GM23248 (cell line): ENCODE data around the gene ZNF467. TPM values are rescaled to one million over a fixed set of nuclear protein-coding genes. Genes with fewer than 3 reads are reported as not detected.

Experiments used
- DNase-seq: peaks from one replicate; pipeline ENCODE4 v3.0.0-alpha.2; 2015
- H2AFZ ChIP-seq: fragments of 200-600 bp; sonication (generic); 2 replicates; pipeline ENCODE4 v1.6.1; 2016; ENCODE audit warnings: antibody characterized with exemption
- H3F3A ChIP-seq: fragments of 200-600 bp; sonication (generic); 2 replicates; pipeline ENCODE4 v1.6.1; 2016; ENCODE audit warnings: mild to moderate bottlenecking, antibody characterized with exemption, mixed run types; ENCODE audit not compliant: insufficient read depth
- H3K27ac ChIP-seq: fragments of 200-600 bp; sonication (generic); 2 replicates; pipeline ENCODE4 v1.5.1; 2016; ENCODE audit warnings: mild to moderate bottlenecking
- H3K27me3 ChIP-seq: fragments of 200-600 bp; sonication (generic); replicated peaks from 2 replicates; pipeline ENCODE4 v1.6.1; 2016; ENCODE audit warnings: mild to moderate bottlenecking; ENCODE audit not compliant: insufficient read depth
- H3K36me3 ChIP-seq: fragments of 200-600 bp; sonication (generic); 2 replicates; pipeline ENCODE4 v1.6.1; 2016; ENCODE audit warnings: low read depth, mild to moderate bottlenecking
- H3K4me1 ChIP-seq: fragments of 200-600 bp; sonication (generic); 2 replicates; pipeline ENCODE4 v1.6.1; 2016; ENCODE audit warnings: mild to moderate bottlenecking; ENCODE audit not compliant: insufficient read depth
- H3K4me2 ChIP-seq: fragments of 200-600 bp; sonication (generic); one replicate; pipeline ENCODE4 v1.6.1; 2016; ENCODE audit warnings: mild to moderate bottlenecking; ENCODE audit not compliant: unreplicated experiment
- H3K4me3 ChIP-seq: fragments of 200-600 bp; sonication (generic); 2 replicates; pipeline ENCODE4 v1.5.1; 2016; ENCODE audit warnings: mild to moderate bottlenecking
- H3K79me2 ChIP-seq: fragments of 200-600 bp; sonication (generic); 2 replicates; pipeline ENCODE4 v1.6.1; 2016; ENCODE audit warnings: mild to moderate bottlenecking; ENCODE audit not compliant: insufficient read depth
- H3K9ac ChIP-seq: fragments of 200-600 bp; sonication (generic); 2 replicates; pipeline ENCODE4 v1.6.1; 2016; ENCODE audit warnings: mild to moderate bottlenecking
- H3K9me2 ChIP-seq: fragments of 200-600 bp; sonication (generic); 2 replicates; pipeline ENCODE4 v1.6.1; 2016; ENCODE audit warnings: mixed run types, mild to moderate bottlenecking, moderate library complexity; ENCODE audit not compliant: insufficient read depth
- H3K9me3 ChIP-seq: fragments of 200-600 bp; sonication (generic); one replicate; pipeline ENCODE4 v1.6.1; 2017; ENCODE audit warnings: low read depth
- H4K20me1 ChIP-seq: fragments of 200-600 bp; sonication (generic); 2 replicates; pipeline ENCODE4 v1.6.0; 2016; ENCODE audit not compliant: insufficient read depth
- EZH2 ChIP-seq: fragments of 200-600 bp; sonication (generic); IDR thresholded peaks from 2 replicates; pipeline ENCODE4 v1.6.1; 2018; ENCODE audit warnings: antibody characterized with exemption, mild to moderate bottlenecking; ENCODE audit not compliant: insufficient read depth, poor library complexity, severe bottlenecking
- EZH2phosphoT487 ChIP-seq: fragments of 200-600 bp; sonication (generic); IDR thresholded peaks from 2 replicates; pipeline ENCODE4 v1.6.1; 2018; ENCODE audit warnings: antibody characterized with exemption, moderate library complexity, mild to moderate bottlenecking, low read depth; ENCODE audit not compliant: insufficient read depth
- WGBS, 2 experiments: methylation state at CpG; one replicate each; pipeline ENCODE4 v1.1.6; 2015 to 2017; ENCODE audit warnings: low lambda C conversion rate in 2 of 2, low coverage in 1 of 2; ENCODE audit errors: missing lambda C conversion rate in 2 of 2; 5-methylcytosine and 5-hydroxymethylcytosine counted together
- in situ Hi-C: fragments of 300-500 bp; cut with MboI; formaldehyde crosslinking; loops from 2 replicates; pipeline ENCODE4 v1.15.0; 2020
- polyA plus RNA-seq: library from polyadenylated mRNA; unstranded; fragments of >200 nt; fragmentation: Nextera tagmentation; extraction: Ambion mirVana; gene quantifications from 2 replicates; pipeline ENCODE4 v1.2.1, GENCODE V29; 2016
- total RNA-seq: library from RNA; depleted of rRNA; stranded (reverse); fragments of >200 nt; shearing (Covaris generic); gene quantifications from 2 replicates; pipeline ENCODE4 v1.2.3, GENCODE V29; 2014

ZNF467 gene
- total and polyA plus RNA-seq, 2 experiments from 2014 or later = not detected

DNA sequence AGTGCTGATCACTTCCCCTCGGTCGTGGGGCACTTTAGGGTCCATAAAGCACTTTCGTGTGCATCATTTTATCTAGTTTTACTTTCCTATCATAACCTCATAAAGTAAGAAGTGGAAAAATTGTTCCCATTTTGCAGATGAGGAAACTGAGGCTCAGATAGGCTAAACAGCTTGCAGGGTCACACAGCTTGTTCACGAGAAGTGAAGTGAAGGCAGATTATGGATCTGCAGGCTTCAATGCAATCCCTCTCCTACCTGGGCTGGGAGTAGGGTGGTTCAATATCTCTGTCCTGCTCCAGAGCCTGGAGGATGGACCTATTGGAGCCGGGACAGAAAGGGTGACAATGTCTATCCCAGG lies 10.8 kb upstream of the ZNF467 start:
- Histone ChIP-seq H3K27ac (no peak overlapping the region), H3F3A (no peaks in the 10 kb centered on the region), H3K9me3 (no peaks in the 10 kb centered on the region), H3K4me2 (no peak overlapping the region), H3K79me2 (no peaks in the 10 kb centered on the region), H3K4me3 (no peak overlapping the region), H4K20me1 (no peaks in the 10 kb centered on the region), H3K27me3 (peaks cover 24% of the 10 kb centered on the region; the same call in 1 of the 2 replicates), H2AFZ (no peak overlapping the region), H3K9ac (no peak overlapping the region), H3K4me1 (no peaks in the 10 kb centered on the region), H3K36me3 (no peaks in the 10 kb centered on the region), H3K9me2 (no peaks in the 10 kb centered on the region)
- no peak for DNase-seq
- in situ Hi-C loops = no loop called here
- 21 to 27% methylated on average over 5 of the region's 5 CpGs for WGBS, 2 experiments
- TF ChIP-seq EZH2 (no peak), EZH2phosphoT487 (no peak)

DNA sequence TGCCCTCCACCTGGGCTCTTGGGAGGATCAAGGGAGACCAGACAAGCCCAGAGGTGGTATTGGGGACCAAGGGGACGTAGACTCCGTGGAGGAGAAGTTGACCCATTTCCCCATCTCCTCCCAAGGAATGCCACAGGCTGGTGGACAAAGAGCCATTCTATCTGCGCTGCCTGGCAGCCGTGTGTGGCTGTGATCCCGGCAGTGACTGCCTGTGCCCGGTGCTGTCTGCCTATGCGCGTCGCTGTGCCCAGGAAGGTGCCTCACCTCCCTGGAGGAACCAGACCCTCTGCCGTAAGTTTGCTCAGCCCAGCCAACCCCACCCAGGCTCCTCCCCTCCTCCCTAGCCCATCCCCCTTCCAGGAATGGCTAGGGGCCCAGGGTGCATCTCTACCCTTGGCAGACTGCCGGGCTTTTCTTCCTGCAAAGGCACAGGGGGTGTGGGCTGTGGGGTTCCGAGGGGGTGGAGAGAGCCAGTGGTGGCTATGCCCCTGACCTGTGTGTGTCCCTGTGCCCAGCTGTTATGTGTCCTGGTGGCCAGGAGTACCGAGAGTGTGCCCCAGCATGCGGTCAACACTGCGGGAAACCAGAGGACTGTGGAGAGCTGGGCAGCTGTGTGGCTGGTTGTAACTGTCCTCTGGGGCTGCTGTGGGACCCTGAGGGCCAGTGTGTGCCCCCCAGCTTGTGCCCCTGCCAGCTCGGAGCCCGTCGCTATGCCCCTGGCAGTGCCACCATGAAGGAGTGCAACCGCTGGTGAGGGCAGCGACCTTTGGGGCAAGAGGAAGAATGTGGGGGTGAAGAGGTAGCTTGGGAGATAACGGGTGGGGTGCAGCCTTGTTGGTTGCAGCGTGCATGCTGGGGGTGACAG lies 10.2 kb upstream of the ZNF467 start:
- in situ Hi-C loops = no loop called here
- H3K9me3 ChIP-seq = no peaks in the 10 kb centered on the region
- H3K79me2 ChIP-seq = no peaks in the 10 kb centered on the region
- H3K27me3 ChIP-seq = peaks cover 24% of the 10 kb centered on the region; the same call in 1 of the 2 replicates
- no peak overlapping the region for H3K4me2 ChIP-seq
- H3K4me3 ChIP-seq = no peak overlapping the region
- H3K27ac ChIP-seq = no peak overlapping the region
- no peaks in the 10 kb centered on the region for H4K20me1 ChIP-seq
- no peak overlapping the region for H3K9ac ChIP-seq
- H2AFZ ChIP-seq = no peak overlapping the region
- no peaks in the 10 kb centered on the region for H3F3A ChIP-seq
- H3K9me2 ChIP-seq = no peaks in the 10 kb centered on the region
- no peak for DNase-seq
- no peaks in the 10 kb centered on the region for H3K36me3 ChIP-seq
- WGBS, 2 experiments = 39 to 51% methylated on average over 20 to 22 of the region's 22 CpGs
- no peak for TF ChIP-seq EZH2
- no peak for TF ChIP-seq EZH2phosphoT487
- no peaks in the 10 kb centered on the region for H3K4me1 ChIP-seq

DNA sequence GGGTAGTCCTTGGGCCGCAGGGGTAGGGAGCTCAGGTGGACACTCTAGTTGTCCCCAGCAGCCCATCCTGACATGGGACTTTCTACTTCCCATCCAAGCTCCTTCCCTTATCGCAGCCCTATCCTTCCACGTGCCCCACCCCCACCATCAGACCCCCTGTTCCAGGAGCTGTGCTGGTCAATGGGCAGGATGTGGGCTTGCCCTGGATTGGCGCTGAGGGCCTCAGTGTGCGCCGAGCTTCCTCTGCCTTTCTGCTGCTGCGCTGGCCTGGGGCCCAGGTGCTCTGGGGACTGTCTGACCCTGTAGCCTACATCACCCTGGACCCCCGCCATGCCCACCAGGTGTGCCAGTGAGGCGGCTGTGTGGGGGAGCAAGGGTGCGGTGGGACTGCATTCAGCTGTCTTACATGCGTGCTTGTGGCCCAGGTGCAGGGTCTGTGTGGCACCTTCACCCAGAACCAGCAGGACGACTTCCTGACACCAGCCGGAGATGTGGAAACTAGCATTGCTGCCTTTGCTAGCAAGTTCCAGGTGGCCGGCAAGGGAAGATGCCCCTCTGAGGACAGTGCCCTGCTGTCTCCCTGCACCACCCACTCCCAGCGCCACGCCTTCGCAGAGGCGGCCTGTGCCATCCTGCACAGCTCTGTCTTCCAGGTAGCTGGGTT lies 9.4 kb upstream of the ZNF467 start:
- H3K9ac ChIP-seq = no peak overlapping the region
- no peaks in the 10 kb centered on the region for H3K79me2 ChIP-seq
- no peak overlapping the region for H3K4me2 ChIP-seq
- 72 to 75% methylated on average over 18 of the region's 18 CpGs for WGBS, 2 experiments
- peaks cover 25% of the 10 kb centered on the region; the same call in 1 of the 2 replicates for H3K27me3 ChIP-seq
- no peaks in the 10 kb centered on the region for H3K9me3 ChIP-seq
- in situ Hi-C loops = no loop called here
- H3K9me2 ChIP-seq = no peaks in the 10 kb centered on the region
- no peak for DNase-seq
- TF ChIP-seq EZH2 (no peak), EZH2phosphoT487 (no peak)
- no peaks in the 10 kb centered on the region for H3K4me1 ChIP-seq
- no peak overlapping the region for H2AFZ ChIP-seq
- no peaks in the 10 kb centered on the region for H3F3A ChIP-seq
- H3K27ac ChIP-seq = no peak overlapping the region
- no peak overlapping the region for H3K4me3 ChIP-seq
- no peaks in the 10 kb centered on the region for H4K20me1 ChIP-seq
- H3K36me3 ChIP-seq = no peaks in the 10 kb centered on the region

DNA sequence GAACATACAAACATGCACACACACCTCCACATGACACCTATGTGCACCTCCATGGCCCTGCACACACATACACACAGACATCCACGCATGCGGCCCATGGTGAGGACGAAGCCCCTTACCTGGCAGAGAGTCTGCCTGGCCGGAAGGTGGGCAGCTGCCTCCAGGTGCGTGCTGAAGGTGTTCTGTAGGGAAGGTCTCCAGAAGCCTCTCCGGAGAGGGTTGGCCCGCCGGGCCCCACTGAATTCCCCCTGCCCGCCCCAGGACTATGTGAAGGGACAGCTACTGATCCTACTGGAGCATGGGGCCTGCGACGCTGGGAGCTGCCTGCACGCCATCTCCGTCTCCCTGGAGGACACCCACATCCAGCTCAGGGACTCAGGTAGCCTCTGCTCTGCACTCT lies 8.5 kb upstream of the ZNF467 start:
- Histone ChIP-seq H2AFZ (no peak overlapping the region), H3K27me3 (peaks cover 16% of the 10 kb centered on the region; the same call in 1 of the 2 replicates), H3F3A (no peaks in the 10 kb centered on the region), H4K20me1 (no peaks in the 10 kb centered on the region), H3K36me3 (no peaks in the 10 kb centered on the region), H3K9ac (no peak overlapping the region), H3K79me2 (no peaks in the 10 kb centered on the region), H3K9me2 (no peaks in the 10 kb centered on the region), H3K4me2 (no peak overlapping the region), H3K4me1 (no peaks in the 10 kb centered on the region), H3K4me3 (no peak overlapping the region), H3K9me3 (no peaks in the 10 kb centered on the region), H3K27ac (no peak overlapping the region)
- in situ Hi-C loops = no loop called here
- WGBS, 2 experiments = 76 to 82% methylated on average over 13 of the region's 13 CpGs
- TF ChIP-seq EZH2 (no peak), EZH2phosphoT487 (no peak)
- no peak for DNase-seq
